Neuronal stem cell (in vitro differentiated cells): ENCODE measurements around the gene FTCD.
A peak's percentile ranks its signal among the peaks of the same experiment; 100 is the strongest.

Experiments
- DNase-seq: peaks from one replicate; pipeline ENCODE4 v3.0.0-alpha.2; 2013; ENCODE audit warnings: low spot score
- H2AFZ ChIP-seq: one replicate; pipeline ENCODE4 v1.6.1; 2013; ENCODE audit warnings: mild to moderate bottlenecking, low read length, inconsistent platforms
- H2AK5ac ChIP-seq: 2 replicates; pipeline ENCODE4 v1.6.1; 2013; ENCODE audit warnings: low read depth, mild to moderate bottlenecking, inconsistent platforms, low read length, moderate library complexity, mixed read lengths
- H2BK120ac ChIP-seq: 2 replicates; pipeline ENCODE4 v1.6.1; 2013; ENCODE audit warnings: low read depth, mild to moderate bottlenecking, inconsistent platforms, low read length, moderate library complexity, mixed read lengths
- H2BK12ac ChIP-seq: one replicate; pipeline ENCODE4 v1.6.1; 2013; ENCODE audit warnings: low read length, inconsistent platforms
- H2BK15ac ChIP-seq: 2 replicates; pipeline ENCODE4 v1.6.1; 2013; ENCODE audit warnings: mild to moderate bottlenecking, low read length, inconsistent platforms, mixed read lengths
- H2BK5ac ChIP-seq: one replicate; pipeline ENCODE4 v1.6.1; 2013; ENCODE audit warnings: inconsistent platforms, mild to moderate bottlenecking, low read length, moderate library complexity
- H3K14ac ChIP-seq: one replicate; pipeline ENCODE4 v1.6.1; 2013; ENCODE audit warnings: low read length, inconsistent platforms
- H3K18ac ChIP-seq: 2 replicates; pipeline ENCODE4 v1.6.1; 2013; ENCODE audit warnings: low read length, inconsistent platforms
- H3K23ac ChIP-seq: 2 replicates; pipeline ENCODE4 v1.6.1; 2013; ENCODE audit warnings: low read depth, mild to moderate bottlenecking, mixed read lengths, low read length, inconsistent platforms; ENCODE audit not compliant: poor library complexity
- H3K27ac ChIP-seq: replicated peaks from 3 replicates; pipeline ENCODE4 v1.5.1; 2013; ENCODE audit warnings: low read length, inconsistent platforms
- H3K27me3 ChIP-seq, 3 experiments: 2 replicates each; pipeline ENCODE4 v1.6.1; 2013; ENCODE audit warnings: low read length in 3 of 3, mild to moderate bottlenecking in 2 of 3, inconsistent platforms in 1 of 3, low read depth in 1 of 3, mixed read lengths in 1 of 3, moderate library complexity in 1 of 3; ENCODE audit not compliant: control insufficient read depth in 3 of 3, insufficient read depth in 3 of 3
- H3K36me3 ChIP-seq, 2 donors: replicated peaks in 1 of 2; 2 replicates each; pipeline ENCODE4 v1.6.1; 2013; ENCODE audit warnings: low read length in 2 of 2; ENCODE audit not compliant: control insufficient read depth in 2 of 2, insufficient read depth in 2 of 2
- H3K4ac ChIP-seq: 2 replicates; pipeline ENCODE4 v1.6.1; 2013; ENCODE audit warnings: inconsistent platforms, mild to moderate bottlenecking, low read length, moderate library complexity
- H3K4me1 ChIP-seq, 2 donors: 1 replicate in 1 of 2; 2 replicates in 1 of 2; pipeline ENCODE4 v1.6.1; 2013; ENCODE audit warnings: low read length in 2 of 2, low read depth in 1 of 2; ENCODE audit not compliant: control insufficient read depth in 2 of 2, insufficient read depth in 1 of 2
- H3K4me2 ChIP-seq: one replicate; pipeline ENCODE4 v1.6.1; 2013; ENCODE audit warnings: mild to moderate bottlenecking, low read length, inconsistent platforms; ENCODE audit not compliant: insufficient read depth, poor library complexity, severe bottlenecking
- H3K4me3 ChIP-seq, 2 donors: 2 replicates each; pipeline ENCODE4 v1.5.1; 2013; ENCODE audit warnings: low read length in 2 of 2, mild to moderate bottlenecking in 2 of 2, inconsistent platforms in 1 of 2, moderate library complexity in 1 of 2
- H3K79me1 ChIP-seq: one replicate; pipeline ENCODE4 v1.6.1; 2013; ENCODE audit warnings: low read depth, mild to moderate bottlenecking, inconsistent platforms, low read length, moderate library complexity
- H3K9ac ChIP-seq: one replicate; pipeline ENCODE4 v1.6.1; 2013; ENCODE audit warnings: mild to moderate bottlenecking, low read depth, low read length, inconsistent platforms; ENCODE audit not compliant: poor library complexity
- H3K9me3 ChIP-seq, 2 donors: replicated peaks in 1 of 2; 2 replicates each; pipeline versions ENCODE3 to v1.6.1; 2013; ENCODE audit warnings: low read length in 2 of 2, mild to moderate bottlenecking in 2 of 2, inconsistent platforms in 1 of 2, low read depth in 1 of 2, mixed read lengths in 1 of 2, moderate library complexity in 1 of 2; ENCODE audit not compliant: control insufficient read depth in 2 of 2, insufficient read depth in 1 of 2
- H4K8ac ChIP-seq: one replicate; pipeline ENCODE4 v1.6.1; 2013; ENCODE audit warnings: low read depth, mild to moderate bottlenecking, inconsistent platforms, low read length, moderate library complexity
- H4K91ac ChIP-seq: one replicate; pipeline ENCODE4 v1.6.1; 2013; ENCODE audit warnings: low read length, low read depth, mild to moderate bottlenecking, inconsistent platforms; ENCODE audit not compliant: poor library complexity
- WGBS, 2 donors: extraction: QIAGEN DNeasy Blood & Tissue Kit; methylation state at CpG; one replicate each; pipeline ENCODE4 v1.1.7; 2013; ENCODE audit warnings: missing lambda C conversion rate in 2 of 2, mixed read lengths in 1 of 2; ENCODE audit not compliant: insufficient read length in 2 of 2, insufficient replicate concordance in 1 of 2; ENCODE audit errors: extremely low coverage in 2 of 2; 5-methylcytosine and 5-hydroxymethylcytosine counted together

Gene FTCD

GRCh38 chr21:46118316-46119143 lies 36.8 kb downstream of the FTCD start:
- no peak overlapping the region for H4K8ac ChIP-seq
- H4K91ac ChIP-seq = no peak overlapping the region
- no peak overlapping the region for H3K4me2 ChIP-seq
- peak overlapping the region; percentile 94 for H3K23ac ChIP-seq
- no peak overlapping the region for H3K4me3 ChIP-seq
- H3K9ac ChIP-seq = no peak overlapping the region
- no peak overlapping the region for H2AK5ac ChIP-seq
- no peak overlapping the region for H2BK120ac ChIP-seq
- no peak overlapping the region for H2BK15ac ChIP-seq
- peaks cover 0 to 3% of the 10 kb centered on the region in 2 donors for H3K36me3 ChIP-seq
- no peak overlapping the region for H3K14ac ChIP-seq
- H2AFZ ChIP-seq = no peak overlapping the region
- no peaks in the 10 kb centered on the region for H3K4me1 ChIP-seq
- H3K4ac ChIP-seq = no peak overlapping the region
- DNase-seq = no peak
- H2BK12ac ChIP-seq = no peak overlapping the region
- no peak overlapping the region for H2BK5ac ChIP-seq
- H3K18ac ChIP-seq = no peak overlapping the region
- peaks cover 5% of the 10 kb centered on the region for H3K79me1 ChIP-seq
- WGBS, 2 donors = no CpG with 5 or more reads among the region's 27 CpGs
- H3K27me3 ChIP-seq = no peaks in the 10 kb centered on the region
- no peak overlapping the region for H3K27ac ChIP-seq
- H3K9me3 ChIP-seq = peaks cover 0 to 5% of the 10 kb centered on the region in 2 donors

GRCh38 chr21:46117586-46118315 lies 37.6 kb downstream of the FTCD start:
- WGBS, 2 donors = no CpG with 5 or more reads among the region's 29 CpGs
- DNase-seq = no peak
- no peak overlapping the region for H3K4ac ChIP-seq
- no peaks in the 10 kb centered on the region for H3K27me3 ChIP-seq
- no peaks in the 10 kb centered on the region for H3K4me1 ChIP-seq
- H2BK5ac ChIP-seq = no peak overlapping the region
- H2AK5ac ChIP-seq = peak overlapping the region; percentile 46
- H3K79me1 ChIP-seq = peaks cover 5% of the 10 kb centered on the region
- no peak overlapping the region for H3K4me3 ChIP-seq
- no peak overlapping the region for H3K27ac ChIP-seq
- H2BK12ac ChIP-seq = no peak overlapping the region
- peaks cover 0 to 3% of the 10 kb centered on the region in 2 donors for H3K36me3 ChIP-seq
- H3K14ac ChIP-seq = no peak overlapping the region
- H2BK120ac ChIP-seq = no peak overlapping the region
- H3K4me2 ChIP-seq = no peak overlapping the region
- no peak overlapping the region for H3K9ac ChIP-seq
- H3K23ac ChIP-seq = peak overlapping the region; percentile 95
- H3K18ac ChIP-seq = no peak overlapping the region
- no peak overlapping the region for H4K91ac ChIP-seq
- peaks cover 0 to 5% of the 10 kb centered on the region in 2 donors for H3K9me3 ChIP-seq
- H4K8ac ChIP-seq = no peak overlapping the region
- H2AFZ ChIP-seq = no peak overlapping the region
- H2BK15ac ChIP-seq = no peak overlapping the region

- no peak overlapping the region for H3K9ac ChIP-seq
- peak overlapping the region; percentile 38 for H3K14ac ChIP-seq
- no peak overlapping the region for H2BK12ac ChIP-seq
- WGBS, 2 donors = no CpG with 5 or more reads among the region's 24 CpGs
- no peak overlapping the region for H2BK15ac ChIP-seq
- DNase-seq = no peak
- H4K91ac ChIP-seq = no peak overlapping the region
- H3K79me1 ChIP-seq = peaks cover 8% of the 10 kb centered on the region
- no peak overlapping the region for H3K4me2 ChIP-seq
- H3K9me3 ChIP-seq = peaks cover 0 to 5% of the 10 kb centered on the region in 2 donors
- H3K23ac ChIP-seq = peak overlapping the region; percentile 95
- H2AK5ac ChIP-seq = peak overlapping the region; percentile 46
- no peak overlapping the region for H2BK120ac ChIP-seq
- H2AFZ ChIP-seq = no peak overlapping the region
- no peak overlapping the region for H3K4ac ChIP-seq
- H3K18ac ChIP-seq = peak overlapping the region; percentile 4
- H3K4me1 ChIP-seq = no peaks in the 10 kb centered on the region
- H2BK5ac ChIP-seq = no peak overlapping the region
- H3K36me3 ChIP-seq = peaks cover 0 to 3% of the 10 kb centered on the region in 2 donors
- no peak overlapping the region for H3K27ac ChIP-seq
- H3K27me3 ChIP-seq = no peaks in the 10 kb centered on the region
- H3K4me3 ChIP-seq = no peak overlapping the region
- no peak overlapping the region for H4K8ac ChIP-seq
Observed at GRCh38 chr21:46116776-46117585, 38.4 kb downstream of the FTCD start.
